ENCODE data around the gene COL23A1.

Gene COL23A1

DNA sequence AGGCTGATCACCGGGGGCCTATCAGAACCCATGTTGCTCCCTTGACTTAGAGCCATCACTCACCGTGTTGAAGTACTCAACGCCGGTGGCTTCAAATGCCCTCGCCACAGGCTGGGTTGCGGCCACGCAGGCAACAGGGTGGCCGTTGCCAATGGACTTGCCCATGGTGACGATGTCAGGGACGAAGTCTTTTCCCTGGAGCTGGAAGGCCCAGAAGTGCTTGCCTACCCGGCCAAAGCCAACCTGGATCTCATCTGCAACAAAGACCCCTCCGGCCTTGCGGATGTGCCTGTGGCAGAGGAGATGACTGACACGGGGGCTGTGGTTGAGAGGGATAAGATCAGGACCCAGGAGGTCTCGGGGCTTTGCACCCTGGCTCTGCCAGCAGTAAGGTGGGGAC is 367.9 kb downstream of the COL23A1 start:
- DNase-seq (ENCODE audit: extremely low read depth in 1 of 2, low read depth in 1 of 2): no peak

DNA sequence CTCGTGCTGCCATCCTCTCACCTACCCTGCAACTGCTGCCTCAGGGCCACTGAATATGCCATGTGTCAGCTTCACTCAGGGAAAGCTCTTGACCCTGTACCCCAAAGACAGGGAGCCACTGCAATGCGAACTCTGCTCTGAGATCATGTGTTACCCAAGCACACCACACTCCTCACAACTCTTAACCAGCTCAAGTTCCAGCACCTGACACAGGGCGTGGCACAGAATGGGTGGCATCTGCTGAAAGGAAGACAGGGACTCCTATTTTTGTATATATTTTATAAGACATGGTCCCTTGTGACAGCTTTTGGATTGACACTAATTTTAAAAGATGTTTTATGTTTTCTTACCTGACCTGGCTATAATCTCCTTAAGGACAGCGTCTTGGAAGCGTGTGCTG is 368.3 kb downstream of the COL23A1 start:
- DNase-seq (ENCODE audit: extremely low read depth in 1 of 2, low read depth in 1 of 2): no peak

DNA sequence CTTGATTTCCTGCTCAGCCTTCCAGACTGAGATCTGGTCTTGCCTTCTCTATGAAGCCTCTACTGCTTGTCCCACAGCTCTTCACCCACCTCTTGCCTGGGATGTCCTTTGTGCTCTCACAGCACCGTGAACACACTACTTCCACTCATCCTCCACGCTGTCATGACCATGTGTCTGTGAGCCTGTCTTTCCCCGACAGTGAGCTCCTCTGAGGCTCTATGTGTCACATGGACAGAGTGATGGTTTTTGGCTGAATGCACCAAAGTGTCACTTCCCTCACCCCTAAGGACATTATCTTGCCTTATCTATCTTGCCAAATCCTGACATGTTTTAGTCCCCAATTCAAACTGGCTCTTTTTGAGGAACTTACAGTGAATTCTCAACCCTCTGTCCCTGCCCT is 368.9 kb downstream of the COL23A1 start:
- DNase-seq (ENCODE audit: extremely low read depth in 1 of 2, low read depth in 1 of 2): no peak

DNA sequence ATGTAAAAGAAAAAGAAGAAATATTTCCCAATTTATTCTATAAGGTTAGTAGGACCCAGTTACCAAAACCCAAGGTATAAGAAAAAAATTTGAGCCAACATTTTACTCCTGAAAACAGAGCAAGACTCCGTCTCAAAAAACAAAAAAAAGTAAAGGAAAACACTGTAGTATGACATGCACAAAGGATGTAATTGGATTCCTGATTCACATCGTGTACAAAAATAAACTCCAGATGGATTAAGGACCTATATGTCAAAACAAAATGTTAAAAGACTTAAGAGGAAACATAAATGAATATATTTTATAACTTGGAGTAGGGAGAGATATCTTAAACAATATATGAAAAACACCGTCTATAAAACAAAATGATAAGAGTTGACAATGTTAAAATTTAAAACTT is 371.4 kb downstream of the COL23A1 start:
- DNase-seq (ENCODE audit: extremely low read depth in 1 of 2, low read depth in 1 of 2): no peak

DNA sequence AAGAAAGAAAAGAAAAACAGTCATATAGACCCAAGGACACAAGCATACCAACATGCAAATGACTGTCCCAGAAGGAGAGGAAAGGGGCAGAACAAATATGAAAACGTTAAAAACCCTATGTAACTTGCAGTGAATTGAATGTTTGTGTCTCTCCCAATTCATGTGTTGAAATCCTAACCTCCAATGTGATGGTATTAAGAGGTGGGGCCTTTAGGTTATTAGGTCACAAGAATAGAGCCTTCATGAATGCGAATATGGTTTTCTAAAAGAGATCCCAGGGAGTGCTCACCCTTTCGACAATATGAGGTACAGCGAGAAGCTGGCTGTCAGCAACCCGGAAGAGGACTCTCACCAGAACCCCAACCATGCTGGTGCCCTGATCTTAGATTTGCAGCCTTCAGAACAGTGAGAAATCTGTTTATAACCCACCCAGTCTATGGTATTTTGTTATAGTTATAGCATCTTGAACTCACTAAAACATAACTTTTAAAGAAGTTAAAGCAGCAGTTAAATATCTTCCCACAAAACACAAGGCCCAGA is 371.9 kb downstream of the COL23A1 start:
- no peak for DNase-seq (ENCODE audit: extremely low read depth in 1 of 2, low read depth in 1 of 2)

DNA sequence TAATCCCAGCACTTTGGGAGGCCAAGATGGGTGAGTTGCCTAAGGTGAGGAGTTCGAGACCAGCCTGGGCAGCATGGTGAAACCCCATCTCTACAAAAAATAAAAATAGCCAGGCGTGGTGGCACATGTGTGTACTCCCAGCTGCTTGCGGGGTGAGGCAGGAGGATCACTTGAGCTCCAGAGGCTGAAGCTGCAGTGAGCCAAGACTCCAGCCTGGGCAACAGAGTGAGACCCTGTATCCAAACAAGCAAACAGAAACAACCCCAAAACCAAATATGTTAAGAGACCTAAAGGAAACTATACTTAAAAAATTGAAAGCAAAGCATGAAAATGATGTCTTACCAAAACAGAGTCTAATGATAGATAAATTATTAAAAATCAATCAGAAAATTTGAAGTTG is 373.4 kb downstream of the COL23A1 start:
- no peak for DNase-seq (ENCODE audit: extremely low read depth in 1 of 2, low read depth in 1 of 2)

DNA sequence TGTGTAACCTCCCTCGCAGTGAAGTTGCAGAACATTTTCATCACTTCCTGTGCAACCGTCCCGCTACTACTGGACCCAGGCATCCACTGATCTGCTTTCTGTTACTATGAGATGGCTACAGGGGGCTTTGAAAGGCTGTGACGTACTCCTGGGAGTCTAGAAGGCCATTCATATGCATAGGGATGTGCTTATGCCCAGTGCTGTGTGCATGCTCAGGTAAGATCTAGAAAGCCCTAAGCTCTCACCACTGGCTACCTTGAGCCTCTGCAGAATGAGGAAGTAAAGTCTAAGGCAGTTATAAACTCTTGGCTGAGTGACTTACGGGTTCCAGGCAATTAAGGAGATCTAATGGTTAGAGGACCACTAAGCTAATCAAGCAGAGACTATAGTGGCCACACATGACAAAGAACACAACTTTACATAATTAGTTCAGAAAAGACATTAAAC is 374.1 kb downstream of the COL23A1 start:
- DNase-seq (ENCODE audit: extremely low read depth in 1 of 2, low read depth in 1 of 2): no peak

DNA sequence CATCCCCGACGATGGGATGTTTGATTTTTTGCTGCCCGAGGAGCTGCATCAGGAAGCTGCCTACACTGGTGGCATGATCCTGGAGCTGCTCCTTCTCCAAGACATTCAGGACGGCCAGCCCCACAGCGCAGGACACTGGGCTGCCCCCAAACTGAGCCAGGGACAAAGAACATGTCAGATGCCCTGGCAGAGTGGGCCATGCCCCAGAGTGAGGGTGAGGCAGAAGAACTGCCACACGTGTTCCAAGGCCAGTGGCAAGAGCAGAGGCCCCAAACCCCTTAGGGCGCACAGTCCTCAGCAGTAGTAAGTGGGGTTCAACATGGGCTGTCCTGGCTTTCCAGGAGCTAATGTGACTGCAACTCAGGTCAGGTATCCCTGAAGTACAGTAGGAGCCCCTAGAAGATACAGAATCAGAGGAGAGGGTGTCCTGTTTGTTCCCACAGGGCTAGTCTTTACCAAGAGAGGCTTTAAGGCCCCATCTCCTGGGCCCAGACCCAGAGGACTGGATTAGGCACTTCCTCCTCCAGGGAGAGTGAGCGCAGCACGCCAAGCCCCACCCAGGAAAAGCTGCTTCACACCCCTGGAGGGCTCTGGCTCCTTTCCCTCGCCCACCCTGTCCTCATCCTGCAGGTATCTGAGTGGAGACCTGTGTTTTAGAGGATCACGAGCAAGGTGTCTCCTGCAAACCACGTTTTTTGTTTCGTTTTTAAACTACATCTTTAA is 374.8 kb downstream of the COL23A1 start:
- DNase-seq (ENCODE audit: extremely low read depth in 1 of 2, low read depth in 1 of 2): no peak

DNA sequence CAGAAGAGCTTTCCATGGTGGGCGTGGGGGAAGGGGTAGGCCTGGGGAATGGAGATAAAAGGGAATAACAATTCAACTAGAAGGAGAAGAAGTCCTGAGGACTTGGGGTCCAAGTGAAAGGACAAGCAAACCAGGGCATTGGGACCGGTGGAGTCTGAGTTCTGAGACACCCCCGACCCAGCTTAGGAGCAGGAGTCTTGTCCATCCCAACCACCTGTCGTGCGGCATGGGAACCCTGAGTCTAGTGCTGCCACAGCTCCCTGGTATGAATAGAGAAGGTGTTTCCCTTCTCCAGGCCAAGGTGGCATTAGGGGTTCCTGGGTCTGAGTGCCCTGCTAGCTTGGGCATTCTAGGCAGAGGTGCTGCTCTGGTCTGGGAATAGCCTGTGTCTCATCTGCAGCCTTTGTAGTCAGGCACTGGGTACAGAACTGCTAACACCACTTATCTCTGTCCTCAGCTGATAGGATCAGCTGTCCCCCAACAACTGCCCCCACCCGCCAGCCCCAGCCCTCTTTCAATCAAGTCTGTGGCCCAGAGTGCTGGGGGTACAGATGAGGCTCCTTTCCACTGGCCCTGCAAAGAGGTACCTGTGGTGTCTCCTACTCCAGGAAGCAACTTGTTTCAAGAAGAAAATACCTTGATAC is 375.9 kb downstream of the COL23A1 start:
- no peak for DNase-seq (ENCODE audit: extremely low read depth in 1 of 2, low read depth in 1 of 2)

DNA sequence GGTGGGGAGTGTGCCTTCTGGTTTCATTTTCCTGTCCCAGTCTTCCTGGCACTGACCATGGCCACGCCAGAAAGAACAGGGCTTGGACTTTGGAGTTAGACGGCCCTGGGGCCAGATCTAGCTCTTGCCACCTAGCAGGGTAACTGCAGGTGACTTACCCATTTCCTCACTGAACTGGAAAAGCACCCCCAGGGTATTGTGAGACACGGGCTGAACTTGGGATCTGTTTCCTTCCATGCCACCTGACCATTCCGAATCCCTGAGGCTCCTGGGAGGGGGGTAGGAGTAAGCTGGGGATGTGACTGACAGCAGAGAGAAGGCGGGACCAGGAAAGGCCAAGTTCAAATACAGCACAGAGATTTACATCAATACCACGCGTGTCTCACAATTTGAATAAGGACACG is 376.4 kb downstream of the COL23A1 start:
- DNase-seq (ENCODE audit: extremely low read depth in 1 of 2, low read depth in 1 of 2): no peak

DNA sequence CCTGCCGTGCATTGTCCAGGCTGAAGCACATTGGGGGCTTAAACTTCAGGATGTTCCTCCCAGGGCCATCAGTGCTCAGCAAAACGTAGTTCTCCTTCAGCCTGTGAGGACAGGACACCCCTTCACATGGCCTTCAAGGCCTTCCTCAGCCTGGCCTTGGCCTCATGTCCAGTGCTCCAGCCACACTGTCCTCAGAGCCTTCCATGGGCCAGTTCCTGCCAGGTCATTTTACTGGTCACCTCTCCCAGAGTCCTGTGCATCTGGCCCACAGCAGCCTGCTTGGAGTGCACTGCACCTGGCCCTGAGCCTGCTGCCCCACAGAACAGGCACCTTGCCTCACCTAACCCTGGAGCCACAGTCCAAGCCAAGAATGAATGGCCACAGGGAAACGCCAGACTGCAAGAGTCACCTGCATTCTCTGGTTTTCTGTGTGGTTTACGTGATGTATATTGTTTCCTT is 377.2 kb downstream of the COL23A1 start:
- no peak for DNase-seq (ENCODE audit: extremely low read depth in 1 of 2, low read depth in 1 of 2)

DNA sequence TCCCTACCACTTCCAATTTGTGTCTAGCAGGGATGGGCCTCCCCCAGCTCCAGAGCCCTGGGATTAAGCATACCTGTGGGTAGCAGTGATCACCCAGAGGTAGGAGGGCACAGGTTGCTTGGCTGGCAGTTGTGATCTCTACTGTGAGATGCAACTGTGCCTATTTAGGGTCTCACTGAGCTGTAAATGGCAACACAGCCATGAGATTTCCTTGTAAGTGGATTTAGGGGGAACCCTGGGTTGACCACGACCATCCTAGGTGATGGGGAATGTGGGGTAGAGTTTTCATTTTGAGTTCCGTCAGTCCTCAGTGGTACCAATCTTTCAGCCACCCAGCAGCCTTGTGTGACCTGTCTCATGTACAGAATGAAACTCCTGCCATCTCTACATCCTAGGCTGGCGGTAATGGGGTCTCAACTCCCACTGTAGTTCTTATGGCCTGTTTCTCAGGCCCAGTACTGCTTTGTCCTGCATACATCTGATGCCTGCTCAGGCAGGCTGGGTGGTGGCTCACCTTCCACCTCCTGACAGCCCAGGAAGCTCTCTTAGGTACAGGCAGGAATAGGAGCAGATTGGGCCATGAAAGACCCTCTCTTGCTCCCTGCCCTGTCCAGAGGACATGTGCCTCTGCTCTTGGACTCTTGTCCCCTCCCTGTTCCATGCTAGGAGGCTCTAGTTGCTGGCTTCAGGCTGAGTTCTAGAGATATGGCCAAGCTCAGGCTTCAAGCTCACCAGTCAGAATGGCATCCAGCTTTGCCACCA is 377.8 kb downstream of the COL23A1 start:
- DNase-seq (ENCODE audit: extremely low read depth in 1 of 2, low read depth in 1 of 2): no peak

DNA sequence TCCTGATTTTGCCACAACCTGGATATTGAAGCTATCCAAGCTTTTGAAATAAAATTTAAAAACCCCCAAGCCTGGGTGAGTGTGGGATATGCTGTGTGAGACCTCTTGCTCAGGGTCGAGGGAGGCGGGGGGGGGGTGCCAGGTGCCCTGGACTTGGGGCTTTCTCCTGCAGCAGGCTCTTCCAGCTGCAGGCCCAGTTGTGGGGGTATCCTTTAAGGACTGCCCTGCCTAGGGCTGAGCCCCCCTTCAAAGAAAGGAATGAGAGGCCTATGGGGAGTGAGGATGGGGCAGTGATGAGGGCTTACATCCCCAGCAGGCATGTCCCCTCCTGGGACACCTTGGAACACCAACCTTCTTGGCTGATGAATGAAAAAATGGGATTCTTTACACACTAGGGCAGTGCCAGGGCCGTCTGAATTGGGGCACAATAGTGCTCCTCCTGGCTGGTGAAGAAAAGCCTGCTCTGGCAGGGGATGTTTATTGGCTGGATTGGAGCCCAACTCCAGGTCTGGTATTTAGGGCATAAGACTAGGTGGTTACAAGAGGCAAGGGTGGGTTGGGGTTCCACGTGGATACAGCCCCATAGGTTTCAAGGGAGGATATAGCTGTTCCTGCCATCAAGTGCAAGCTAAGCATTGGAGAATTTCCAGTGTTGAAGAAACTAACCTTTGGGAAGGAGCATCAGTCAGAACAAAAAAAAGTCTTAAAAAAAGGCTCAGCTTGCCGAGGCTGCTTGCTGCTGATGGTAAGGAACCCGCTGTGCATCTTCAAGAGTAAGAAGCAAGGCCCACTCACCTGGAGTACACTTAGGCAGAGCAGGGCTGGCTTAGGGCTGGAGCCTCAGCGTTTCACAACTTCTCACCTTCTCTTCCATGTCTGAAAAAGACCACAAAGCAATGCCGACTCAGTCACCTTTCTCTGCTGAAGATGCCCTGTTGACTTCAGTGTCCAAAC is 378.8 kb downstream of the COL23A1 start:
- no peak for DNase-seq (ENCODE audit: extremely low read depth in 1 of 2, low read depth in 1 of 2)

DNA sequence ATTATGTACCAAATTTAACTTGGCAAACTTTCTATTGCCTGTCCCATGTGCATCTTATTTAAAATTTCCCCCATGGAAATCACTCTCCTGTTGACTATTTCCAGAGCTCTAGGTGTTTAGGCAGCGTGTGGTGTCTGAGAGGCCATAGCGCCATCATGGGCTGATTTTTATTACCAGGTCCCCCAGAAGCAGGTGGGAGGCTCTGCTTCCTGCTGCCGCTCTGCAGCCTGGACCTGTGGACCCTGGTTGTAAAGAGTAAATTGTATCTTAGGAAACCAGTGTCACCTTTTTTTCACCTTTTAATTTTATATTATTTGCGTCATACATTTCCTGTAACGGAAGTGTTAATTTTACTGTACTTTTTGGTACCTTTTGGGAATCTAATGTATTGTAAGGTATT is 379.5 kb downstream of the COL23A1 start:
- DNase-seq (ENCODE audit: extremely low read depth in 1 of 2, low read depth in 1 of 2): no peak

DNA sequence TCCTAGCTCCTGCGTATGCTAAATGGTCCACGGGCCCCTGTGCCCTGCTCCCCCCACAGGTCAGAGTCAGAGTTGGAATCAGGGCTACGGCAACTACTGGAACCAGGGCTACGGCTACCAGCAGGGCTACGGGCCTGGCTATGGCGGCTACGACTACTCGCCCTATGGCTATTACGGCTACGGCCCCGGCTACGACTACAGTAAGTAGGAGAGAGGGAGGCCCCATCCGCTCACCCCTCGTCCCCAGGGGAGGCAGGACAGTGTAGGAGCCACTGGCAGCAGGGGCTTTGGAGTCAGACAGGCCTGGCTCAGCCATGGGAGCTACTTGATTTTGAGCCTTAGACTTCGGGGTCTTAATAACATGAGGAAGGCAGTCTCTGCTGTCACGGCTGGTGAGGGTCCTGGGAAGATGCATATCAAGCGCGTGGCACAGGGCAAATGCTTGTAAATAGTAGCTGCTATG is 380.1 kb downstream of the COL23A1 start:
- no peak for DNase-seq (ENCODE audit: extremely low read depth in 1 of 2, low read depth in 1 of 2)

DNA sequence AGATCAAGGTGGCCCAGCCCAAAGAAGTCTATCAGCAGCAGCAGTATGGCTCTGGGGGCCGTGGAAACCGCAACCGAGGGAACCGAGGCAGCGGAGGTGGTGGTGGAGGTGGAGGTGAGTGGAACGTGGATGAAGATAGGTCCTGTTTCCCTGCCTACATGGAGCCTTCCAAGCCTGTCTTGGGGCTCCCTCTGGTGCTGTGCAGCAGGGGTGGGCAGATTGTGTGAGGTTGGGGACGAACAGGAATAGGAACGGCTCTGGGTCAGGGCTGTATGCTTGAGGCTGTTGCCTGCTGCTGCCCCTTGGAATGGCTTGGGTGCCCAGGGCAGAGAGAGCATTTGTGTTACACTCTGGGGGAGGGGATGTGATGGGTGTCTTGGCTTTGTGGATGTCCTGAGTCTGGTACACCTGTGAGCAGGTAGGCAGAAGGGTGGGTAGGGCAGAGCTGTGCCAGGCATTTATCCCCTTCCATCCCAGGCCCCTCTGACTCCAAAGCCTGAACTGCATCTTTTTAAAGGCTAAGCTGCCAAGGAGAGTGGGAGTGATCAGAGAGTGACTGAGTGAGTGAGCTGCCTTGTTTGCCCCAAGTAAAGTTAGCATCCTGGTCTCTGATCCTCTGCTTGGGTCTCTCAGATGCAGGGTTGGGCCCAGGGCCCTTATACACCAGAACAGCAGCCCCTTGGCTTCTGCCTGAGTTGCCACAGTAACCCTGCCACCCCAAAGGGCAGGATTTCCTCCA is 380.7 kb downstream of the COL23A1 start:
- no peak for DNase-seq (ENCODE audit: extremely low read depth in 1 of 2, low read depth in 1 of 2)

DNA sequence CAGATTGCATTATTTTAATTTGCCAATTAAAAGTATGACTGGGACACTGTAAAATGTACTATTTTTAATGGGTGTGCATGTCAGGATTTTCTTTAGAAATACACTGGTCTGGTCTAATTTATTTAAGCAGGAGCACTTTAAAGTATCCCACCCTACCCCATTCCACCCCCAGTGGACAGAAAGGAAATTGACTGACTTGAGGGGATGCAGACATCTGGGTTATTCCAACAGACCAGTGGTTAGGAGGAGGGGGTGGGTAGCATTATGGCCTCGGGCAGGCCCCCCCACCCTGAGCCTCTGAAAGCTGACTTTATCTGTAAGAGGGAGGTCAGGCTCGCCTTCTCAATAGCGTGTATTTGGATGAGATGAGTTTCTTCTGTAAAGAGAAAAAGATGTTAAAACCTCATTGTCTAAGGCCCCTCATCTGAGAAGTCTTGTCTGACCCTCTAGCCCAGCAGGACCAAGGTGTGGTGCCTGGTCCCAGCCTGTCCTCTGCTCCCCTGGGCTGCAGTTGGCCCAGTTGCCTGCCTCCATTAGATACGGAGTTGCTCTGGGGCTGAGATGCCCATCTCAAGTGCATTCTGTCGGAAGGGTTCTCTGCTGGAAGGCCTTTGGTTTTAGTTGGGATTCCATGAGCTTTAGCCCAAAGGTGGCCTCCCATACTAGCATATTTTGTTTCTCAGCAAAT is 381.5 kb downstream of the COL23A1 start:
- DNase-seq (ENCODE audit: extremely low read depth in 1 of 2, low read depth in 1 of 2): no peak

DNA sequence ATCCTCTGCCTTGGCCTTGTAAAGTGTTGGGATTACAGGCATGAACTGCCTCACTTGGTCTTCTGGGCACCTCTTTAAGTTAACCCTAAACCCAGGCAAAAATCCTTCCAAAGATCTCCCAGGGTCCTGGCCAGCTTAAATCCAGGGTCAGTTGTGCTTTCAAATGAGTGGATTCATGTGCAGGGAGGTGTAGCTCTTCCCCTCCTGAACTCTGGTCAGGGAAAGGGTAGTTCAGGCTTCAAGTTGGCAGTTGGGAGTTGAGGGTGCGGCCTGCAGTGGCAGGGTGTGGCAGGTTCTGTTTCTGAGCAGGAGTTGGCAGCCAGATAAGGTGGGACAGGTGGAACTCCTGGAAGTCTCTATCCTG is 382.3 kb downstream of the COL23A1 start:
- no peak for DNase-seq (ENCODE audit: extremely low read depth in 1 of 2, low read depth in 1 of 2)

All from stimulated activated CD8-positive, alpha-beta memory T cell treated with anti-CD3 and anti-CD28 coated beads, Interleukin-7, amount 100 ng/mL, for 48 hours (primary cell).